VCaP (cell line): ENCODE results near the gene INAFM2.

Source experiments
- H3K27ac ChIP-seq: fragments of 450-650 bp; 2 replicates; pipeline ENCODE4 v1.5.1; 2017
- CTCF ChIP-seq: fragments of 450-650 bp; conservative IDR thresholded peaks from 2 replicates; pipeline ENCODE4 v1.5.1; 2017; ENCODE audit warnings: mild to moderate bottlenecking, moderate library complexity

The INAFM2 gene

GRCh38 chr15:40331026-40331425 is 7.5 kb downstream of the INAFM2 start:
- no peak for TF ChIP-seq CTCF

GRCh38 chr15:40331637-40332036 is 8.1 kb downstream of the INAFM2 start:
- TF ChIP-seq CTCF: no peak
- H3K27ac ChIP-seq: no peak overlapping the region

More at GRCh38 chr15:40331026-40331425, 7.5 kb downstream of the INAFM2 start:
- H3K27ac ChIP-seq: no peak overlapping the region

- H3K27ac ChIP-seq: no peak overlapping the region
- no peak for TF ChIP-seq CTCF
Observed at GRCh38 chr15:40332113-40332781, 8.8 kb downstream of the INAFM2 start.

GRCh38 chr15:40333922-40334492 is 10.5 kb downstream of the INAFM2 start:
- TF ChIP-seq CTCF: no peak
- H3K27ac ChIP-seq: no peak overlapping the region

- H3K27ac ChIP-seq: no peak overlapping the region
- TF ChIP-seq CTCF: no peak
Observed at GRCh38 chr15:40334541-40334940, 11.0 kb downstream of the INAFM2 start.

- no peak overlapping the region for H3K27ac ChIP-seq
- no peak for TF ChIP-seq CTCF
Observed at GRCh38 chr15:40334941-40335795, 11.7 kb downstream of the INAFM2 start.
